Cardiac muscle cell (in vitro differentiated cells and primary cell): ENCODE results near the gene NAIF1. TPM values are rescaled to one million over a fixed set of nuclear protein-coding genes. Genes with fewer than 3 reads are reported as not detected.
"Not testable (repeated sequence)": the region's sequence is repeated elsewhere in the genome, so short reads cannot be mapped to it uniquely, and the experiment has no call there.

Source experiments
- DNase-seq, 2 donors: peaks; one replicate each; pipeline versions ENCODE4 v3.0.0 to v3.0.0-alpha.2; 2010 to 2017; ENCODE audit warnings: low read depth in 1 of 2, low spot score in 1 of 2
- H3K27ac ChIP-seq: fragments of 200-600 bp; sonication (generic); 2 replicates; pipeline ENCODE4 v1.5.1; 2016
- H3K27me3 ChIP-seq: fragments of 200-600 bp; sonication (generic); 2 replicates; pipeline ENCODE4 v1.6.0; 2016; ENCODE audit warnings: control low read depth
- H3K36me3 ChIP-seq: fragments of 200-600 bp; sonication (generic); 2 replicates; pipeline ENCODE4 v1.5.1; 2016; ENCODE audit warnings: control low read depth
- H3K4me1 ChIP-seq: fragments of 200-600 bp; sonication (generic); 2 replicates; pipeline ENCODE4 v1.8.1; 2017; ENCODE audit warnings: low read depth, mild to moderate bottlenecking, mixed run types
- H3K4me3 ChIP-seq: fragments of 200-600 bp; sonication (generic); 2 replicates; pipeline ENCODE4 v1.5.1; 2016; ENCODE audit warnings: mild to moderate bottlenecking
- H3K9me3 ChIP-seq: fragments of 200-600 bp; sonication (generic); 2 replicates; pipeline ENCODE4 v1.5.1; 2017; ENCODE audit warnings: low read depth, mild to moderate bottlenecking, control low read depth
- CTCF ChIP-seq: IDR thresholded peaks from 2 replicates; pipeline ENCODE4 v1.5.1; 2012; ENCODE audit warnings: low read depth, mild to moderate bottlenecking, low read length
- polyA plus RNA-seq: library from polyadenylated mRNA; unstranded; fragments of >200 nt; fragmentation: Nextera tagmentation; extraction: Ambion mirVana; gene quantifications from 2 replicates; pipeline ENCODE4 v1.2.1, GENCODE V29; 2016
- total RNA-seq: library from RNA; depleted of rRNA; stranded (reverse); fragments of >200 nt; gene quantifications from 2 replicates; pipeline ENCODE4 v1.2.3, GENCODE V29; 2016

Gene NAIF1
- total and polyA plus RNA-seq, 2 experiments from 2014 or later: 6.9 to 9.4 TPM

- TF ChIP-seq CTCF: no peak
- Histone ChIP-seq H3K27me3 (no peaks in the 10 kb centered on the region), H3K27ac (no peak overlapping the region), H3K4me3 (no peak overlapping the region), H3K4me1 (peaks cover 6% of the 10 kb centered on the region), H3K9me3 (no peaks in the 10 kb centered on the region), H3K36me3 (no peaks in the 10 kb centered on the region)
- DNase-seq: no peak
Observed at GRCh38 chr9:128051932-128052709, 15.0 kb downstream of the NAIF1 start.

- no peaks in the 10 kb centered on the region for H3K36me3 ChIP-seq
- H3K27ac ChIP-seq: no peak overlapping the region
- no peaks in the 10 kb centered on the region for H3K27me3 ChIP-seq
- H3K4me3 ChIP-seq: no peak overlapping the region
- H3K4me1 ChIP-seq: peaks cover 6% of the 10 kb centered on the region
- no peak for TF ChIP-seq CTCF
- H3K9me3 ChIP-seq: no peaks in the 10 kb centered on the region
- no peak for DNase-seq
Observed at GRCh38 chr9:128049843-128050242, 17.3 kb downstream of the NAIF1 start.

GRCh38 chr9:128048663-128049062 is 18.5 kb downstream of the NAIF1 start:
- Histone ChIP-seq H3K4me1 (peaks cover 8% of the 10 kb centered on the region), H3K27ac (no peak overlapping the region), H3K27me3 (no peaks in the 10 kb centered on the region), H3K9me3 (no peaks in the 10 kb centered on the region), H3K36me3 (no peaks in the 10 kb centered on the region), H3K4me3 (no peak overlapping the region)
- no peak for TF ChIP-seq CTCF
- no peak for DNase-seq

- peaks cover 11% of the 10 kb centered on the region for H3K4me1 ChIP-seq
- H3K4me3 ChIP-seq: no peak overlapping the region
- no peak overlapping the region for H3K27ac ChIP-seq
- H3K36me3 ChIP-seq: no peaks in the 10 kb centered on the region
- no peaks in the 10 kb centered on the region for H3K9me3 ChIP-seq
- no peak for TF ChIP-seq CTCF
- H3K27me3 ChIP-seq: no peaks in the 10 kb centered on the region
- DNase-seq: no peak
Observed at GRCh38 chr9:128047231-128047630, 19.9 kb downstream of the NAIF1 start.

DNA sequence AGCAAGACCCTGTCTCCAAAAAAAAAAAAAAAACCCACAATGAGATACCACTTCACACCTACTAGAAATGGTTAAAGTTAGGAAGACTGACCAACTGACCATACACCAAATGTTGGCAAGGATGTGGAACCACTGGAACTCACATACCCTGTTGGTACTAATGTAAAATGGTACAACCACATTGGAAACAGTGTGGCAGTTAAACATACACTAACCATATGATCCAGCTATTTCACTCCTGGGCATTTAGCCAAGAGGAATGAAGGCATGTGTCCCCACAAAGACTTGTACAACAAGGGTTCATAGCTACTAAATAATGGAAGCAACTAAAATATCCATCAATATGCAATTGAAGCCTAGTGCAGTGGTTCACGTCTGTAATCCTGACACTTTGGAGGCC is 21.3 kb downstream of the NAIF1 start:
- no peak for DNase-seq
- Histone ChIP-seq H3K4me1 (peaks cover 11% of the 10 kb centered on the region), H3K27ac (no peak overlapping the region), H3K36me3 (no peaks in the 10 kb centered on the region), H3K4me3 (no peak overlapping the region), H3K9me3 (no peaks in the 10 kb centered on the region), H3K27me3 (no peaks in the 10 kb centered on the region)
- no peak for TF ChIP-seq CTCF

- DNase-seq, H3K27me3 ChIP-seq, H3K4me3 ChIP-seq, H3K27ac ChIP-seq, H3K36me3 ChIP-seq, H3K9me3 ChIP-seq: not testable (repeated sequence)
- peaks cover 11% of the 10 kb centered on the region for H3K4me1 ChIP-seq
Observed at GRCh38 chr9:128045409-128045808, 21.7 kb downstream of the NAIF1 start.
